Head of caudate nucleus (tissue), 42 donors: ENCODE results near the gene SKI.

Experiments
- DNase-seq, 42 donors: peaks; one replicate each; pipeline versions ENCODE4 v3.0.0 to v3.0.0-alpha.2; 2020 to 2021; ENCODE audit warnings: mixed read lengths in 7 of 42
- intact Hi-C: fragments of 100-400 bp; cut with DNase I; formaldehyde crosslinking; loops from one replicate; pipeline ENCODE4 v1.15.0; 2022

Gene SKI

GRCh38 chr1:2267051-2267830 is 39.1 kb downstream of the SKI start:
- intact Hi-C loops: no loop called here
- DNase-seq: peak in 10 of 42 donors; percentile 41 to 70 (median 52)

GRCh38 chr1:2267862-2268261 is 39.7 kb downstream of the SKI start:
- no peak for DNase-seq
- intact Hi-C loops: no loop called here

GRCh38 chr1:2268285-2269056 is 40.4 kb downstream of the SKI start:
- no peak for DNase-seq
- intact Hi-C loops: no loop called here

GRCh38 chr1:2269193-2269921 is 41.2 kb downstream of the SKI start:
- intact Hi-C loops: no loop called here
- DNase-seq: no peak

GRCh38 chr1:2269922-2270259 is 41.8 kb downstream of the SKI start:
- no peak for DNase-seq
- intact Hi-C loops: no loop called here

- no peak for DNase-seq
- intact Hi-C loops: no loop called here
Observed at GRCh38 chr1:2270260-2271100, 42.4 kb downstream of the SKI start.

- DNase-seq: no peak
- intact Hi-C loops: no loop called here
Observed at GRCh38 chr1:2271211-2271721, 43.1 kb downstream of the SKI start.

GRCh38 chr1:2271841-2272655 is 43.9 kb downstream of the SKI start:
- DNase-seq: no peak

GRCh38 chr1:2272686-2273400 is 44.7 kb downstream of the SKI start:
- intact Hi-C loops: no loop called here
- no peak for DNase-seq

More at GRCh38 chr1:2271841-2272655, 43.9 kb downstream of the SKI start:
- intact Hi-C loops: no loop called here

GRCh38 chr1:2273401-2274090 is 45.4 kb downstream of the SKI start:
- no peak for DNase-seq
- intact Hi-C loops: no loop called here

- intact Hi-C loops: no loop called here
Observed at GRCh38 chr1:2274231-2274928, 46.3 kb downstream of the SKI start.

GRCh38 chr1:2274929-2275475 is 46.9 kb downstream of the SKI start:
- no peak for DNase-seq
- intact Hi-C loops: no loop called here

More at GRCh38 chr1:2274231-2274928, 46.3 kb downstream of the SKI start:
- DNase-seq: no peak

- no peak for DNase-seq
- intact Hi-C loops: no loop called here
Observed at GRCh38 chr1:2275796-2276536, 47.8 kb downstream of the SKI start.

GRCh38 chr1:2276803-2277580 is 48.9 kb downstream of the SKI start:
- peak in 1 of 42 donors; percentile 32 for DNase-seq
- intact Hi-C loops: no loop called here
